Hippocampal formation (tissue), 2 donors: ENCODE results near the gene ZBED5.

Source experiments
- DNase-seq, 2 donors: peaks; one replicate each; lab custom pipeline; 2025; lab: John Stamatoyannopoulos, UW

Gene ZBED5

GRCh38 chr11:10878408-10879214 lies 20.8 kb upstream of the ZBED5 start:
- DNase-seq = no peak

GRCh38 chr11:10876158-10876557 lies 18.3 kb upstream of the ZBED5 start:
- DNase-seq = no peak

- DNase-seq = no peak
These were observed 17.7 kb upstream of the ZBED5 start for GRCh38 chr11:10875430-10876021.

- DNase-seq = no peak
These were observed 14.2 kb upstream of the ZBED5 start for GRCh38 chr11:10872097-10872496.

- DNase-seq = no peak
These were observed 10.5 kb upstream of the ZBED5 start for GRCh38 chr11:10868352-10868751.

- no peak for DNase-seq
These were observed 9.1 kb upstream of the ZBED5 start for GRCh38 chr11:10866893-10867331.

- DNase-seq = no peak
These were observed 8.0 kb upstream of the ZBED5 start for GRCh38 chr11:10865837-10866270.

GRCh38 chr11:10864688-10865087 lies 6.8 kb upstream of the ZBED5 start:
- DNase-seq = no peak

GRCh38 chr11:10862446-10862845 lies 4.6 kb upstream of the ZBED5 start:
- no peak for DNase-seq

GRCh38 chr11:10861799-10862198 lies 3.9 kb upstream of the ZBED5 start:
- no peak for DNase-seq

GRCh38 chr11:10861047-10861446 lies 3.2 kb upstream of the ZBED5 start:
- no peak for DNase-seq

- DNase-seq = peak; percentile 74 to 78
These were observed 829 bp upstream of the ZBED5 start for GRCh38 chr11:10858439-10859325.

GRCh38 chr11:10857459-10857708 lies 469 bp downstream of the ZBED5 start:
- DNase-seq = no peak

- peak; percentile 11 to 36 for DNase-seq
These were observed 979 bp downstream of the ZBED5 start for GRCh38 chr11:10856689-10857458.

GRCh38 chr11:10855295-10855694 lies 2.6 kb downstream of the ZBED5 start:
- DNase-seq = no peak

GRCh38 chr11:10847960-10848860 lies 9.6 kb downstream of the ZBED5 start:
- DNase-seq = no peak

GRCh38 chr11:10846660-10847059 lies 11.2 kb downstream of the ZBED5 start:
- no peak for DNase-seq

- no peak for DNase-seq
These were observed 12.3 kb downstream of the ZBED5 start for GRCh38 chr11:10845589-10845988.

- DNase-seq = no peak
These were observed 13.1 kb downstream of the ZBED5 start for GRCh38 chr11:10844796-10845195.

GRCh38 chr11:10844356-10844755 lies 13.5 kb downstream of the ZBED5 start:
- DNase-seq = peak in 1 of 2 donors; percentile 23

GRCh38 chr11:10838881-10839280 lies 19.0 kb downstream of the ZBED5 start:
- DNase-seq = no peak
